Astrocyte of the spinal cord (primary cell): ENCODE results near the gene ALG2.

ENCODE experiments used
- DNase-seq: peaks from one replicate; pipeline ENCODE4 v3.0.0; 2011; ENCODE audit warnings: low read depth, low spot score
- H3K4me3 ChIP-seq: 2 replicates; pipeline ENCODE4 v1.5.1; 2011; ENCODE audit warnings: low read depth, mild to moderate bottlenecking, low read length, moderate library complexity
- CTCF ChIP-seq: IDR thresholded peaks from 2 replicates; pipeline ENCODE4 v1.5.1; 2012; ENCODE audit warnings: low read depth, mild to moderate bottlenecking, low read length, inconsistent platforms
- in situ Hi-C: cut with HindIII; loops from 2 replicates; pipeline ENCODE4 v1.10.0; 2017; ENCODE audit warnings: low sequenced_read_pairs

The ALG2 gene

GRCh38 chr9:99262949-99263418 lies 41.2 kb upstream of the ALG2 start:
- no peak for TF ChIP-seq CTCF
- DNase-seq, result no peak
- in situ Hi-C loops, result no loop called here

GRCh38 chr9:99261923-99262322 lies 40.2 kb upstream of the ALG2 start:
- in situ Hi-C loops, result no loop called here
- H3K4me3 ChIP-seq, result no peak overlapping the region
- DNase-seq, result no peak
- TF ChIP-seq CTCF, result no peak

More at GRCh38 chr9:99262949-99263418, 41.2 kb upstream of the ALG2 start:
- H3K4me3 ChIP-seq, result no peak overlapping the region

GRCh38 chr9:99259231-99259918 lies 37.6 kb upstream of the ALG2 start:
- no peak overlapping the region for H3K4me3 ChIP-seq
- in situ Hi-C loops, result no loop called here
- TF ChIP-seq CTCF, result no peak
- DNase-seq, result no peak

- no peak for DNase-seq
- in situ Hi-C loops, result no loop called here
- no peak overlapping the region for H3K4me3 ChIP-seq
- no peak for TF ChIP-seq CTCF
These were observed 36.1 kb upstream of the ALG2 start for GRCh38 chr9:99257723-99258389.

GRCh38 chr9:99255651-99256050 lies 33.9 kb upstream of the ALG2 start:
- no peak overlapping the region for H3K4me3 ChIP-seq
- DNase-seq, result no peak
- TF ChIP-seq CTCF, result no peak
- in situ Hi-C loops, result no loop called here

- in situ Hi-C loops, result no loop called here
- no peak for DNase-seq
- H3K4me3 ChIP-seq, result no peak overlapping the region
- no peak for TF ChIP-seq CTCF
These were observed 32.2 kb upstream of the ALG2 start for GRCh38 chr9:99253772-99254431.
